H1 (cell line): ENCODE results near the gene IARS2. TPM values are rescaled to one million over a fixed set of nuclear protein-coding genes. Genes with fewer than 3 reads are reported as not detected.

Source experiments
- CTCF ChIA-PET: fragments of 300-600 bp; sonication (Branson Sonifier 250); formaldehyde crosslinking; loops from one replicate; lab custom pipeline; 2021; ENCODE audit not compliant: partially characterized antibody; lab: Charles Lee
- POLR2A ChIA-PET: fragments of 300-600 bp; sonication (Branson Sonifier 250); formaldehyde crosslinking; loops from one replicate; lab custom pipeline; 2021; ENCODE audit warnings: inconsistent platforms; ENCODE audit not compliant: partially characterized antibody; lab: Charles Lee
- DNase-seq, 2 experiments: peaks; one replicate each; pipeline versions ENCODE4 v3.0.0 to v3.0.0-alpha.2; 2010 to 2022; ENCODE audit warnings: low spot score in 2 of 2, low read depth in 1 of 2, mixed read lengths in 1 of 2
- FAIRE-seq: peaks from 2 replicates; lab custom pipeline; 2011; peaks lifted over from hg19 to GRCh38; lab: Jason Lieb, UNC
- H2AFZ ChIP-seq: 2 replicates; pipeline ENCODE4 v1.8.1; 2012; ENCODE audit warnings: low read length, inconsistent platforms
- H2AK5ac ChIP-seq: 2 replicates; pipeline ENCODE4 v1.6.1; 2013; ENCODE audit warnings: low read depth, low read length
- H2BK120ac ChIP-seq: replicated peaks from 2 replicates; pipeline ENCODE3; 2013; ENCODE audit warnings: low read depth, low read length, inconsistent platforms
- H2BK12ac ChIP-seq: 2 replicates; pipeline ENCODE4 v1.6.1; 2013; ENCODE audit warnings: low read depth, low read length
- H2BK15ac ChIP-seq: 2 replicates; pipeline ENCODE4 v1.6.1; 2013; ENCODE audit warnings: low read length
- H2BK20ac ChIP-seq: 2 replicates; pipeline ENCODE4 v1.6.1; 2013; ENCODE audit warnings: low read length
- H2BK5ac ChIP-seq: 2 replicates; pipeline ENCODE4 v1.6.1; 2013; ENCODE audit warnings: low read depth, low read length
- H3K14ac ChIP-seq: 2 replicates; pipeline ENCODE4 v1.6.1; 2013; ENCODE audit warnings: inconsistent platforms; ENCODE audit not compliant: insufficient read length
- H3K18ac ChIP-seq: 2 replicates; pipeline ENCODE4 v1.6.1; 2013; ENCODE audit warnings: low read length; ENCODE audit errors: extremely low read depth
- H3K23ac ChIP-seq: 2 replicates; pipeline ENCODE4 v1.6.1; 2013; ENCODE audit warnings: inconsistent platforms; ENCODE audit not compliant: insufficient read length
- H3K23me2 ChIP-seq: 2 replicates; pipeline ENCODE4 v1.6.1; 2013; ENCODE audit warnings: low read depth, low read length
- H3K27ac ChIP-seq: 2 replicates; pipeline ENCODE4 v1.6.1; 2011; ENCODE audit warnings: low read depth, low read length, inconsistent platforms
- H3K27me3 ChIP-seq, 4 experiments: replicated peaks in 1 of 4; 1 replicate in 1 of 4; 2 replicates in 3 of 4; pipeline versions ENCODE4 v1.6.1 to v1.8.1; 2011 to 2013; ENCODE audit warnings: low read length in 3 of 4, mild to moderate bottlenecking in 3 of 4, inconsistent platforms in 2 of 4, mixed read lengths in 2 of 4, moderate library complexity in 1 of 4; ENCODE audit not compliant: control insufficient read depth in 3 of 4, insufficient read depth in 3 of 4; ENCODE audit errors: extremely low read depth in 1 of 4
- H3K36me3 ChIP-seq, 4 experiments: 2 replicates each; pipeline versions ENCODE4 v1.6.1 to v1.8.1; 2011 to 2013; ENCODE audit warnings: mild to moderate bottlenecking in 4 of 4, low read length in 3 of 4, moderate library complexity in 2 of 4, control low read depth in 1 of 4, inconsistent platforms in 1 of 4; ENCODE audit not compliant: insufficient read depth in 4 of 4, control insufficient read depth in 2 of 4
- H3K4ac ChIP-seq: replicated peaks from 2 replicates; pipeline ENCODE3; 2013; ENCODE audit warnings: low read length, low read depth, mixed read lengths, inconsistent platforms; ENCODE audit not compliant: insufficient read length
- H3K4me1 ChIP-seq, 4 experiments: replicated peaks in 1 of 4; 1 replicate in 1 of 4; 2 replicates in 3 of 4; pipeline versions ENCODE4 v1.6.1 to v1.8.1; 2011 to 2013; ENCODE audit warnings: low read length in 3 of 4, inconsistent platforms in 2 of 4, mixed read lengths in 1 of 4; ENCODE audit not compliant: insufficient read depth in 4 of 4, control insufficient read depth in 3 of 4
- H3K4me2 ChIP-seq, 2 experiments: 2 replicates each; pipeline versions ENCODE4 v1.6.1 to v1.8.1; 2011 to 2013; ENCODE audit warnings: low read depth in 2 of 2, low read length in 2 of 2, control low read depth in 1 of 2, inconsistent platforms in 1 of 2, mild to moderate bottlenecking in 1 of 2; ENCODE audit not compliant: insufficient read depth in 1 of 2
- H3K4me3 ChIP-seq, 4 experiments: fragments of 200-600, 300-600 bp in 1 of 4; sonication (generic), shearing (Covaris generic), sonication (Bioruptor Twin) in 1 of 4; 2 replicates each; pipeline versions ENCODE4 v1.5.1 to v1.8.1; 2011 to 2016; ENCODE audit warnings: low read length in 4 of 4, low read depth in 3 of 4, control low read depth in 2 of 4, inconsistent platforms in 2 of 4, mild to moderate bottlenecking in 2 of 4, mixed read lengths in 1 of 4, moderate library complexity in 1 of 4; ENCODE audit not compliant: insufficient read depth in 2 of 4; ENCODE audit errors: extremely low read depth in 1 of 4
- H3K56ac ChIP-seq: replicated peaks from 2 replicates; pipeline ENCODE3; 2013; ENCODE audit warnings: low read depth, mild to moderate bottlenecking, mixed read lengths, low read length, inconsistent platforms; ENCODE audit not compliant: insufficient read length
- H3K79me1 ChIP-seq: 2 replicates; pipeline ENCODE4 v1.6.1; 2013; ENCODE audit warnings: low read depth, low read length, control low read depth
- H3K79me2 ChIP-seq, 2 experiments: 2 replicates each; pipeline versions ENCODE4 v1.6.1 to v1.8.1; 2012 to 2013; ENCODE audit warnings: low read length in 2 of 2, mild to moderate bottlenecking in 2 of 2, inconsistent platforms in 1 of 2; ENCODE audit not compliant: insufficient read depth in 2 of 2, control insufficient read depth in 1 of 2
- H3K9ac ChIP-seq, 4 experiments: replicated peaks in 1 of 4; 1 replicate in 1 of 4; 2 replicates in 3 of 4; pipeline versions ENCODE4 v1.6.1 to v1.8.1; 2011 to 2013; ENCODE audit warnings: low read depth in 3 of 4, low read length in 3 of 4, control low read depth in 2 of 4, mild to moderate bottlenecking in 2 of 4, moderate library complexity in 2 of 4, inconsistent platforms in 1 of 4; ENCODE audit errors: extremely low read depth in 1 of 4
- H3K9me3 ChIP-seq, 2 experiments: 2 replicates each; pipeline versions ENCODE4 v1.6.1 to v1.8.1; 2012 to 2013; ENCODE audit warnings: mild to moderate bottlenecking in 2 of 2, moderate library complexity in 2 of 2, control low read depth in 1 of 2, inconsistent platforms in 1 of 2, low read depth in 1 of 2, low read length in 1 of 2, mixed read lengths in 1 of 2; ENCODE audit not compliant: insufficient read depth in 2 of 2
- H4K20me1 ChIP-seq, 2 experiments: replicated peaks in 1 of 2; 2 replicates each; pipeline versions ENCODE3 to v1.8.1; 2011 to 2013; ENCODE audit warnings: inconsistent platforms in 2 of 2, low read length in 2 of 2, mild to moderate bottlenecking in 1 of 2; ENCODE audit not compliant: insufficient read depth in 2 of 2, control insufficient read depth in 1 of 2
- H4K5ac ChIP-seq: 2 replicates; pipeline ENCODE4 v1.6.1; 2013; ENCODE audit warnings: low read length, low read depth, mixed read lengths, inconsistent platforms; ENCODE audit not compliant: insufficient read length
- H4K8ac ChIP-seq: 2 replicates; pipeline ENCODE4 v1.8.0; 2013; ENCODE audit warnings: mild to moderate bottlenecking, moderate library complexity, low read length, inconsistent platforms; ENCODE audit not compliant: insufficient read depth; ENCODE audit errors: extremely low read depth
- H4K91ac ChIP-seq: replicated peaks from 2 replicates; pipeline ENCODE3; 2013; ENCODE audit warnings: low read length, mixed read lengths, inconsistent platforms; ENCODE audit not compliant: insufficient read length
- ATF2 ChIP-seq: IDR thresholded peaks from 2 replicates; pipeline ENCODE4 v1.6.1; 2012; ENCODE audit warnings: low read length, inconsistent platforms
- CEBPB ChIP-seq: IDR thresholded peaks from 2 replicates; pipeline ENCODE4 v1.6.1; 2012; ENCODE audit warnings: low read depth, low read length
- CHD1 ChIP-seq: IDR thresholded peaks from 2 replicates; pipeline ENCODE4 v1.6.1; 2012; ENCODE audit warnings: low read depth, low read length, improper control_type of control experiment
- CREB1 ChIP-seq: IDR thresholded peaks from 2 replicates; pipeline ENCODE4 v1.6.1; 2012; ENCODE audit warnings: inconsistent platforms
- FOSL1 ChIP-seq: IDR thresholded peaks from 2 replicates; pipeline ENCODE4 v1.6.1; 2011; ENCODE audit warnings: mild to moderate bottlenecking, low read depth, low read length, moderate library complexity; ENCODE audit not compliant: insufficient read depth
- JUND ChIP-seq: IDR thresholded peaks from 2 replicates; pipeline ENCODE4 v1.6.1; 2011; ENCODE audit warnings: mild to moderate bottlenecking, improper control_type of control experiment, low read length
- PHF8 ChIP-seq: fragments of 200-600 bp; sonication (generic); conservative IDR thresholded peaks from 2 replicates; pipeline ENCODE4 v1.7.1; 2012; ENCODE audit warnings: low read depth, mild to moderate bottlenecking, inconsistent platforms, low read length, moderate library complexity
- POU5F1 ChIP-seq: IDR thresholded peaks from 2 replicates; pipeline ENCODE4 v1.6.1; 2011; ENCODE audit warnings: low read depth, mild to moderate bottlenecking, low read length, moderate library complexity
- WGBS, 2 experiments: shearing (Covaris generic) in 1 of 2; methylation state at CpG; one replicate each; pipeline versions ENCODE4 v1.1.6 to v1.1.7; 2013 to 2015; ENCODE audit warnings: low lambda C conversion rate in 2 of 2, mixed read lengths in 2 of 2, inconsistent platforms in 1 of 2, low coverage in 1 of 2, missing lambda C conversion rate in 1 of 2; ENCODE audit not compliant: insufficient replicate concordance in 2 of 2, insufficient coverage in 1 of 2, insufficient read length in 1 of 2; ENCODE audit errors: extremely low coverage in 1 of 2, missing lambda C conversion rate in 1 of 2; 5-methylcytosine and 5-hydroxymethylcytosine counted together
- polyA plus RNA-seq, 7 experiments: library from polyadenylated mRNA; depleted of rRNA in 3 of 7; stranded (reverse) in 5 of 7; unstranded in 2 of 7; fragments of >200 nt in 5 of 7; fragments of 200-250 nt in 2 of 7; gene quantifications; 1 replicate in 5 of 7; 2 replicates in 1 of 7; 4 replicates in 1 of 7; pipeline versions ENCODE4 v1.2.1 to v1.2.3, GENCODE V29; 2011 to 2013; ENCODE audit warnings: missing spikeins in 2 of 7, mixed read lengths in 2 of 7
- total RNA-seq: library from RNA; stranded (reverse); fragmentation: NEBNext Ultra II Directional; extraction: Animal tissue kit (Norgen Biotek cat#: 25700); gene quantifications from 2 replicates; pipeline ENCODE4 v1.2.1, GENCODE V29; 2021

The IARS2 gene
- total and polyA plus RNA-seq, 2 of the 8 experiments (the other 6 are each of a cell fraction or from before 2014, with no cell fraction given), result 15.0 to 69.8 TPM

- TF ChIP-seq FOSL1, result no peak
- no peak for TF ChIP-seq POU5F1
- no peak for TF ChIP-seq JUND
- TF ChIP-seq CEBPB, result no peak
- no peak for TF ChIP-seq PHF8
- TF ChIP-seq CHD1, result no peak
- TF ChIP-seq ATF2, result no peak
- TF ChIP-seq CREB1, result no peak
- no peaks in the 10 kb centered on the region for H3K23me2 ChIP-seq
- DNase-seq (no peak), FAIRE-seq (no peak)
- no peak overlapping the region for H3K4ac ChIP-seq
- peaks cover 0 to 1% of the 10 kb centered on the region in 2 experiments for H4K20me1 ChIP-seq
- no peaks in the 10 kb centered on the region for H3K9me3 ChIP-seq
- H3K14ac ChIP-seq, result no peak overlapping the region
- no peak overlapping the region for H2BK120ac ChIP-seq
- no peaks in the 10 kb centered on the region; the same call in 1 of the 2 replicates for H3K79me1 ChIP-seq
- no peak overlapping the region for H4K5ac ChIP-seq
- H4K8ac ChIP-seq, result no peak overlapping the region
- no peak overlapping the region for H2BK5ac ChIP-seq
- no peak overlapping the region for H3K4me2 ChIP-seq
- H2BK15ac ChIP-seq, result no peak overlapping the region
- no peak overlapping the region for H3K27ac ChIP-seq
- no peaks in the 10 kb centered on the region for H3K79me2 ChIP-seq
- H4K91ac ChIP-seq, result no peak overlapping the region
- no peak overlapping the region for H3K56ac ChIP-seq
- H3K18ac ChIP-seq, result no peak overlapping the region
- CTCF ChIA-PET, result interaction anchor here (0.6 to 4.6 kb wide), 9 partner anchors 9 to 990 kb away, joined by 3 to 38 read pairs (median 3); no protein-coding TSS in a partner anchor
- POLR2A ChIA-PET, result interaction anchor here (1.2 kb wide), 1 partner anchor 13 kb away, joined by 3 read pairs; no protein-coding TSS in a partner anchor
- peaks cover 0 to 21% (median 6%) of the 10 kb centered on the region in 4 experiments; a peak in 3 of 8 replicates for H3K36me3 ChIP-seq
- H3K23ac ChIP-seq, result no peak overlapping the region
- no peak overlapping the region for H3K9ac ChIP-seq
- no peak overlapping the region for H2BK20ac ChIP-seq
- H3K4me1 ChIP-seq, result peaks cover 0 to 3% (median 0%) of the 10 kb centered on the region in 4 experiments; a peak in 2 of 7 replicates
- no peaks in the 10 kb centered on the region for H3K27me3 ChIP-seq
- no peak overlapping the region for H3K4me3 ChIP-seq
- no peak overlapping the region for H2AFZ ChIP-seq
- no peak overlapping the region for H2AK5ac ChIP-seq
- 67% methylated on average over 1 of the region's 1 CpG; no CpG with 5 or more reads in 1 of the 2 experiments for WGBS, 2 experiments
- no peak overlapping the region for H2BK12ac ChIP-seq
These were observed 30.6 kb downstream of the IARS2 start for GRCh38 chr1:220124542-220124941.
